Ureter (tissue), 1 donor: ENCODE measurements around the gene CEP97. TPM values are rescaled to one million over a fixed set of nuclear protein-coding genes. Genes with fewer than 3 reads are reported as not detected.
A peak's percentile ranks its signal among the peaks of the same experiment; 100 is the strongest.
"Not testable (repeated sequence)": the region's sequence is repeated elsewhere in the genome, so short reads cannot be mapped to it uniquely, and the experiment has no call there.

Experiments
- DNase-seq: peaks from one replicate; pipeline ENCODE4 v3.0.0-alpha.2; 2020; ENCODE audit warnings: low spot score
- total RNA-seq: library from RNA; stranded (reverse); gene quantifications from one replicate; pipeline ENCODE4 v1.2.4, GENCODE V29; 2023
- donor health status: DM: yes; HTN: yes; CAD: no.

Gene CEP97
- total RNA-seq, 1 donor from 2014 or later, result 9.1 TPM

- DNase-seq, result no peak
Measured at GRCh38 chr3:101762041-101762646, 37.7 kb downstream of the CEP97 start.

GRCh38 chr3:101777745-101778281 is 53.4 kb downstream of the CEP97 start:
- DNase-seq, result not testable (repeated sequence)

GRCh38 chr3:101778385-101779046 is 54.1 kb downstream of the CEP97 start:
- no peak for DNase-seq

GRCh38 chr3:101779047-101779821 is 54.8 kb downstream of the CEP97 start, which contains the start of gene NXPE3:
TSS of gene NXPE3 (plus strand) at chr3:101779211. CDS start at chr3:101785597, 6,386 bp downstream.
- DNase-seq, result peak; percentile 94

GRCh38 chr3:101779822-101780381 is 55.5 kb downstream of the CEP97 start:
- DNase-seq, result no peak

- no peak for DNase-seq
Measured at GRCh38 chr3:101780661-101781060, 56.2 kb downstream of the CEP97 start.

GRCh38 chr3:101781166-101781565 is 56.8 kb downstream of the CEP97 start:
- DNase-seq, result no peak

GRCh38 chr3:101784855-101785613 is 60.6 kb downstream of the CEP97 start:
- no peak for DNase-seq

GRCh38 chr3:101791778-101792177 is 67.4 kb downstream of the CEP97 start:
- no peak for DNase-seq

GRCh38 chr3:101796077-101796680 is 71.8 kb downstream of the CEP97 start:
- DNase-seq, result no peak

GRCh38 chr3:101801174-101801573 is 76.8 kb downstream of the CEP97 start:
- DNase-seq, result no peak

GRCh38 chr3:101802179-101802578 is 77.8 kb downstream of the CEP97 start:
- DNase-seq, result no peak

- DNase-seq, result no peak
Measured at GRCh38 chr3:101803173-101803782, 78.9 kb downstream of the CEP97 start.

GRCh38 chr3:101803939-101804338 is 79.5 kb downstream of the CEP97 start:
- DNase-seq, result no peak

- DNase-seq, result no peak
Measured at GRCh38 chr3:101806491-101806890, 82.1 kb downstream of the CEP97 start.

- DNase-seq, result no peak
Measured at GRCh38 chr3:101807888-101808287, 83.5 kb downstream of the CEP97 start.

GRCh38 chr3:101809178-101810021 is 85.0 kb downstream of the CEP97 start:
- DNase-seq, result no peak

GRCh38 chr3:101810022-101810418 is 85.6 kb downstream of the CEP97 start:
- DNase-seq, result no peak

GRCh38 chr3:101811875-101812274 is 87.5 kb downstream of the CEP97 start:
- no peak for DNase-seq

GRCh38 chr3:101812895-101813294 is 88.5 kb downstream of the CEP97 start:
- DNase-seq, result no peak
